ENCODE measurements around the gene CD99. TPM values are rescaled to one million over a fixed set of nuclear protein-coding genes. Genes with fewer than 3 reads are reported as not detected.

CD99 gene
- total RNA-seq, 4 donors from 2014 or later, result 110 to 207 (median 133) TPM

DNA sequence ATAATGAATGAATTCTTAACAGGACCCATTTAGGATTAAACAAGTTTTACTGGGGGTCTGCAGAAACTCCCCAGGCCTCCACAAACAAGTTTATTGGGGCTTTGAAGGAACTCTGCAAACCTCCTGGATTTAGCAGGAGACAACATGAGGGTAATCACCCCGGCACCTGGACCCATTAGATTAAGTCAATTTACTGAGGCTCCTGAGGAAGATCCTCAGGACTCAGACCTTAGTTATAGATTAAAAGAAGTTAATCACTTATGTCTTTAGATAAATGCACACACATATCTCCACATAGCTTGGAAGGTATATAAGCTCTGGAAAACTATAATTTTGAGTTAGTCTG, 90.1 kb downstream of the CD99 start:
- ATAC-seq, result no peak
- intact Hi-C loops (cut with DNase I; ENCODE audit: low total_unique reads) (no loop called here), in situ Hi-C loops (cut with MboI; ENCODE audit: low sequenced_read_pairs in 4 of 4) (no loop called here)
- Histone ChIP-seq H3K9me3 (no peaks in the 10 kb centered on the region), H3K4me3 (no peak overlapping the region), H3K4me1 (no peaks in the 10 kb centered on the region), H3K36me3 (no peaks in the 10 kb centered on the region), H3K27me3 (no peaks in the 10 kb centered on the region), H3K27ac (no peak overlapping the region)
- no peak for DNase-seq
- TF ChIP-seq POLR2A (IDR thresholded peaks at IDR 0.05), result no peak
- no peak for TF ChIP-seq CTCF (IDR thresholded peaks at IDR 0.05 in 4 of 5, conservative IDR thresholded peaks at IDR 0.05 in 1 of 5)

- no peaks in the 10 kb centered on the region for H3K27me3 ChIP-seq
- TF ChIP-seq CTCF (IDR thresholded peaks at IDR 0.05 in 4 of 5, conservative IDR thresholded peaks at IDR 0.05 in 1 of 5) (no peak), POLR2A (IDR thresholded peaks at IDR 0.05) (no peak)
- no peaks in the 10 kb centered on the region for H3K4me1 ChIP-seq
- in situ Hi-C loops (cut with MboI; ENCODE audit: low sequenced_read_pairs in 4 of 4) (no loop called here), intact Hi-C loops (cut with DNase I; ENCODE audit: low total_unique reads) (no loop called here)
- no peak overlapping the region for H3K4me3 ChIP-seq
- H3K27ac ChIP-seq, result no peak overlapping the region
- no peaks in the 10 kb centered on the region for H3K36me3 ChIP-seq
- no peaks in the 10 kb centered on the region for H3K9me3 ChIP-seq
- no peak for ATAC-seq
- no peak for DNase-seq
These were observed 90.6 kb downstream of the CD99 start for GRCh38 chrX:2781698-2782097.

- TF ChIP-seq CTCF (IDR thresholded peaks at IDR 0.05 in 4 of 5, conservative IDR thresholded peaks at IDR 0.05 in 1 of 5), result no peak
- TF ChIP-seq POLR2A (IDR thresholded peaks at IDR 0.05), result no peak
- ATAC-seq, result no peak
- no peak overlapping the region for H3K4me3 ChIP-seq
- in situ Hi-C loops (cut with MboI; ENCODE audit: low sequenced_read_pairs in 4 of 4) (no loop called here), intact Hi-C loops (cut with DNase I; ENCODE audit: low total_unique reads) (no loop called here)
- no peaks in the 10 kb centered on the region for H3K27me3 ChIP-seq
- H3K4me1 ChIP-seq, result no peaks in the 10 kb centered on the region
- no peak overlapping the region for H3K27ac ChIP-seq
- no peaks in the 10 kb centered on the region for H3K36me3 ChIP-seq
- DNase-seq, result no peak
- H3K9me3 ChIP-seq, result no peaks in the 10 kb centered on the region
These were observed 91.1 kb downstream of the CD99 start for GRCh38 chrX:2782171-2782570.

DNA sequence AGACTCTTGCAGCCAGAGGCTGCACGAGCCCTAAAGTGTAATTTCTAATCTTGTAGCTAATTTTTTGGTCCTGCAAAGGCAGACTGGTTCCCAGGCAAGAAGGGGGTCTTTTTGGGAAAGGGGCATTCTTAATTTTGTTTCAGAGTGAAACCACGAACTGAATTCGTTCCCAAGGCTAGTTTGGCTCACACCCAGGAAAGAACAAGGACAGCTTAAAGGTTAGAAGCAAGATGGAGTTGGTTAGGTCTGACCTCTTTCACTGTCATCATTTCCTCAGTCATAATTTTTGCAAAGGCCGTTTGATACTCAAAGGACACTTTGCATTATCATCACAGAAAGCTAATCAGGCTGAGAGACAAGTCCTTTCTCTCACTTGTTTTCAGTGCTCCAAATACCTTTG, 91.7 kb downstream of the CD99 start:
- H3K4me3 ChIP-seq, result no peak overlapping the region
- ATAC-seq (no peak), DNase-seq (no peak)
- no peaks in the 10 kb centered on the region for H3K9me3 ChIP-seq
- no peak overlapping the region for H3K27ac ChIP-seq
- intact Hi-C loops (cut with DNase I; ENCODE audit: low total_unique reads) (no loop called here), in situ Hi-C loops (cut with MboI; ENCODE audit: low sequenced_read_pairs in 4 of 4) (no loop called here)
- no peaks in the 10 kb centered on the region for H3K27me3 ChIP-seq
- no peaks in the 10 kb centered on the region for H3K36me3 ChIP-seq
- no peaks in the 10 kb centered on the region for H3K4me1 ChIP-seq
- no peak for TF ChIP-seq POLR2A (IDR thresholded peaks at IDR 0.05)
- no peak for TF ChIP-seq CTCF (IDR thresholded peaks at IDR 0.05 in 4 of 5, conservative IDR thresholded peaks at IDR 0.05 in 1 of 5)

- DNase-seq (peak in 1 of 2 donors; percentile 41), ATAC-seq (no peak)
- Histone ChIP-seq H3K27me3 (no peaks in the 10 kb centered on the region), H3K9me3 (no peaks in the 10 kb centered on the region), H3K27ac (no peak overlapping the region), H3K4me1 (no peaks in the 10 kb centered on the region), H3K36me3 (no peaks in the 10 kb centered on the region), H3K4me3 (no peak overlapping the region)
- no peak for TF ChIP-seq CTCF (IDR thresholded peaks at IDR 0.05 in 4 of 5, conservative IDR thresholded peaks at IDR 0.05 in 1 of 5)
- TF ChIP-seq POLR2A (IDR thresholded peaks at IDR 0.05), result no peak
- in situ Hi-C loops (cut with MboI; ENCODE audit: low sequenced_read_pairs in 4 of 4), result no loop called here
- intact Hi-C loops (cut with DNase I; ENCODE audit: low total_unique reads), result no loop called here
These were observed 92.9 kb downstream of the CD99 start for GRCh38 chrX:2784026-2784425.

All from gastrocnemius medialis (tissue), 4 donors.